Stimulated activated CD4-positive, alpha-beta T cell treated with anti-CD3 and anti-CD28 coated beads, Interleukin-15, amount 100 ng/mL, for 48 hours (primary cell): ENCODE results near the gene WDR13.
"Not testable (repeated sequence)": the region's sequence is repeated elsewhere in the genome, so short reads cannot be mapped to it uniquely, and the experiment has no call there.

Experiments
- DNase-seq, 2 donors: peaks; one replicate each; pipeline ENCODE4 v3.0.0-alpha.2; 2020; ENCODE audit warnings: low read depth in 2 of 2

The WDR13 gene

GRCh38 chrX:48595929-48596328 lies 1.4 kb upstream of the WDR13 start:
- DNase-seq = no peak

GRCh38 chrX:48598614-48599013 lies 1.3 kb downstream of the WDR13 start:
- no peak for DNase-seq

GRCh38 chrX:48599341-48599740 lies 2.0 kb downstream of the WDR13 start:
- no peak for DNase-seq

- no peak for DNase-seq
Observed at GRCh38 chrX:48600226-48600625, 2.9 kb downstream of the WDR13 start.

- DNase-seq = no peak
Observed at GRCh38 chrX:48601741-48602394, 4.6 kb downstream of the WDR13 start.

- no peak for DNase-seq
Observed at GRCh38 chrX:48604701-48605100, 7.4 kb downstream of the WDR13 start.

GRCh38 chrX:48606091-48606490 lies 8.8 kb downstream of the WDR13 start:
- DNase-seq = no peak

GRCh38 chrX:48611703-48612102 lies 14.4 kb downstream of the WDR13 start:
- no peak for DNase-seq

GRCh38 chrX:48613502-48614160 lies 16.3 kb downstream of the WDR13 start:
- no peak for DNase-seq

GRCh38 chrX:48616576-48616975 lies 19.3 kb downstream of the WDR13 start:
- DNase-seq = no peak

GRCh38 chrX:48617542-48618340 lies 20.4 kb downstream of the WDR13 start:
- DNase-seq = no peak

- no peak for DNase-seq
Observed at GRCh38 chrX:48626401-48627298, 29.4 kb downstream of the WDR13 start.

GRCh38 chrX:48631376-48632090 lies 34.2 kb downstream of the WDR13 start:
- peak; percentile 31 to 53 for DNase-seq

- no peak for DNase-seq
Observed at GRCh38 chrX:48632207-48632606, 34.9 kb downstream of the WDR13 start.

GRCh38 chrX:48636301-48636700 lies 39.0 kb downstream of the WDR13 start:
- DNase-seq = no peak

GRCh38 chrX:48636776-48637175 lies 39.5 kb downstream of the WDR13 start:
- DNase-seq = no peak

- no peak for DNase-seq
Observed at GRCh38 chrX:48645669-48646068, 48.4 kb downstream of the WDR13 start.

GRCh38 chrX:48648336-48648751 lies 51.1 kb downstream of the WDR13 start:
- peak in 1 of 2 donors; percentile 17 for DNase-seq

GRCh38 chrX:48649102-48649501 lies 51.8 kb downstream of the WDR13 start:
- no peak for DNase-seq

- not testable (repeated sequence) for DNase-seq
Observed at GRCh38 chrX:48652055-48652579, 54.8 kb downstream of the WDR13 start.

- not testable (repeated sequence) for DNase-seq
Observed at GRCh38 chrX:48654746-48655145, 57.5 kb downstream of the WDR13 start.
